Osteocyte (in vitro differentiated cells): ENCODE measurements around the gene ABI3BP. TPM values are rescaled to one million over a fixed set of nuclear protein-coding genes. Genes with fewer than 3 reads are reported as not detected.

Experiments
- DNase-seq: peaks from one replicate; pipeline ENCODE4 v3.0.0; 2021; ENCODE audit warnings: mixed read lengths; ENCODE audit not compliant: unreplicated experiment; ENCODE audit errors: extremely low spot score
- H3K27ac Mint-ChIP-seq: one replicate; pipeline ENCODE4 v1.8.0; 2021; ENCODE audit warnings: mild to moderate bottlenecking, mixed read lengths; ENCODE audit not compliant: unreplicated experiment
- H3K27me3 Mint-ChIP-seq: one replicate; pipeline ENCODE4 v1.8.0; 2021; ENCODE audit warnings: mixed read lengths; ENCODE audit not compliant: unreplicated experiment
- H3K36me3 Mint-ChIP-seq: one replicate; pipeline ENCODE4 v1.8.0; 2021; ENCODE audit warnings: mixed read lengths; ENCODE audit not compliant: unreplicated experiment
- H3K4me1 Mint-ChIP-seq: one replicate; pipeline ENCODE4 v1.8.0; 2021; ENCODE audit warnings: mixed read lengths; ENCODE audit not compliant: unreplicated experiment
- H3K4me3 Mint-ChIP-seq: one replicate; pipeline ENCODE4 v1.8.0; 2021; ENCODE audit warnings: mild to moderate bottlenecking, moderate library complexity, mixed read lengths; ENCODE audit not compliant: unreplicated experiment
- H3K9me3 Mint-ChIP-seq: one replicate; pipeline ENCODE4 v1.8.0; 2021; ENCODE audit warnings: mixed read lengths; ENCODE audit not compliant: unreplicated experiment
- total RNA-seq: library from RNA; stranded (reverse); gene quantifications from 2 replicates; pipeline ENCODE4 v1.2.1, GENCODE V29; 2021
- TF ChIP-seq, protein P1 (sequence below): fragments of 200-600 bp; sonication (generic); IDR thresholded peaks from 2 replicates; pipeline ENCODE4 v1.5.0; 2021; ENCODE audit warnings: antibody characterized with exemption, mild to moderate bottlenecking, moderate library complexity

Gene ABI3BP
- total RNA-seq, 1 donor from 2014 or later, result 157 TPM

DNA sequence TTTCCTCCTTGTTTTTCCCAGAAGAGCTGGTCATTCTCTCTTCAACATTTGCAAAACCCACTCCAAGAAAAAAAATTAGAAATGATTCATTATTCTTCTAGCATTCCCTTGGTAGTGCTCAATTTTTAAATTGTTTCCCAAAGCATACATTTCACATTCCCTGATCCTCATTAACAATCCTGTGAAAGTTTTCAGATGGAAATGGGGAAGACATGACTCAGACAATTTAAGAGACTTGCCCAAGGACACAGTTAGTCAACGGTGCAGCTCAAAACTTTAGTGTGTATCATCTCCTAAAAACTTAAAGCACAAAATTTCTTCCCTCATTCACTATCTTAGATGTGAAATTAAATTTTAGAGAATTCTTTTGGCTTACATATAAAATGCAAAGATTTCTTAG is 17.1 kb upstream of the ABI3BP start:
- peak overlapping the region; percentile 82 for H3K27ac Mint-ChIP-seq
- peaks cover 12% of the 10 kb centered on the region for H3K36me3 Mint-ChIP-seq
- no peak overlapping the region for H3K4me3 Mint-ChIP-seq
- H3K27me3 Mint-ChIP-seq, result no peaks in the 10 kb centered on the region
- H3K9me3 Mint-ChIP-seq, result peaks cover 19% of the 10 kb centered on the region
- TF ChIP-seq, protein P1, sequence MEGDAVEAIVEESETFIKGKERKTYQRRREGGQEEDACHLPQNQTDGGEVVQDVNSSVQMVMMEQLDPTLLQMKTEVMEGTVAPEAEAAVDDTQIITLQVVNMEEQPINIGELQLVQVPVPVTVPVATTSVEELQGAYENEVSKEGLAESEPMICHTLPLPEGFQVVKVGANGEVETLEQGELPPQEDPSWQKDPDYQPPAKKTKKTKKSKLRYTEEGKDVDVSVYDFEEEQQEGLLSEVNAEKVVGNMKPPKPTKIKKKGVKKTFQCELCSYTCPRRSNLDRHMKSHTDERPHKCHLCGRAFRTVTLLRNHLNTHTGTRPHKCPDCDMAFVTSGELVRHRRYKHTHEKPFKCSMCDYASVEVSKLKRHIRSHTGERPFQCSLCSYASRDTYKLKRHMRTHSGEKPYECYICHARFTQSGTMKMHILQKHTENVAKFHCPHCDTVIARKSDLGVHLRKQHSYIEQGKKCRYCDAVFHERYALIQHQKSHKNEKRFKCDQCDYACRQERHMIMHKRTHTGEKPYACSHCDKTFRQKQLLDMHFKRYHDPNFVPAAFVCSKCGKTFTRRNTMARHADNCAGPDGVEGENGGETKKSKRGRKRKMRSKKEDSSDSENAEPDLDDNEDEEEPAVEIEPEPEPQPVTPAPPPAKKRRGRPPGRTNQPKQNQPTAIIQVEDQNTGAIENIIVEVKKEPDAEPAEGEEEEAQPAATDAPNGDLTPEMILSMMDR, result no peak
- peaks cover 40% of the 10 kb centered on the region for H3K4me1 Mint-ChIP-seq
- DNase-seq, result no peak

DNA sequence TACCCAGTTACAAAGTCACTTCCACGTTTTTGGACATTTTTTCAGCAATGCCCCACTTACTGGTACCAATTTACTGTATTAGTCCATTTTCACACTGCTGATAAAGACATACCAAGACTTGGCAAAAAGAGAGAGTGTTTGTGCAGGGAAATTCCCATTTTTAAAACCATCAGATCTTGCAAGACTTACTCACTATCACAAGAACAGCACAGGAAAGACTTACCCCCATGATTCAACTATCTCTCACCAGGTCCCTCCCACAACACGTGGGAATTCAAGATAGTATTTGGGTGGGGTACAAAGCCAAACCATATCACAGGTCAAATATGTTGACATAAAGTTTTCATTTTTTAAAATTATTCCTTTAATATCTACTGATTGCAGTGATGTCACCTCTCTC is 16.2 kb upstream of the ABI3BP start:
- TF ChIP-seq, protein P1, result no peak
- Mint-ChIP-seq H3K27ac (peak overlapping the region; percentile 82), H3K27me3 (no peaks in the 10 kb centered on the region), H3K36me3 (peaks cover 12% of the 10 kb centered on the region), H3K9me3 (peaks cover 19% of the 10 kb centered on the region), H3K4me3 (no peak overlapping the region), H3K4me1 (peaks cover 31% of the 10 kb centered on the region)
- no peak for DNase-seq

DNA sequence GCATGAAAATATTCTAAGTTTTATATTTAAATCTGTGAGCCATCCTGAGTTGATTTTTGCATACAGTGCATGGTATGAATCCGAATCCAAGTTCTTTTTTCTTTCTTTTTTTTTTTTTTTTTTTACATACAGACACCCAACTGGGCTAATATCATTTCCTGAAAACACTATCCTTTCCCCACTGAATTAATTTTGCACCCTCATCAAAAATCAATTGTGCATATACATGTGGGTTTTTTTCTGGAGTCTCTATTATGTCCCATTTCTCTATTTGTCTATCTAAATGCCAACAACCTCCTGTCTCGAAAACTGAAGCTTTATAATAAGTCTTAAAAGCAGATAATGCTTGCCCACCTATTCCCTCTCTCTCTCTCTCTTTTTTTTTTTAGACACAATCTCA is 5.9 kb upstream of the ABI3BP start:
- Mint-ChIP-seq H3K27me3 (no peaks in the 10 kb centered on the region), H3K36me3 (no peaks in the 10 kb centered on the region), H3K9me3 (peaks cover 7% of the 10 kb centered on the region), H3K4me1 (peaks cover 7% of the 10 kb centered on the region), H3K4me3 (no peak overlapping the region), H3K27ac (no peak overlapping the region)
- DNase-seq, result no peak
- TF ChIP-seq, protein P1, result no peak

DNA sequence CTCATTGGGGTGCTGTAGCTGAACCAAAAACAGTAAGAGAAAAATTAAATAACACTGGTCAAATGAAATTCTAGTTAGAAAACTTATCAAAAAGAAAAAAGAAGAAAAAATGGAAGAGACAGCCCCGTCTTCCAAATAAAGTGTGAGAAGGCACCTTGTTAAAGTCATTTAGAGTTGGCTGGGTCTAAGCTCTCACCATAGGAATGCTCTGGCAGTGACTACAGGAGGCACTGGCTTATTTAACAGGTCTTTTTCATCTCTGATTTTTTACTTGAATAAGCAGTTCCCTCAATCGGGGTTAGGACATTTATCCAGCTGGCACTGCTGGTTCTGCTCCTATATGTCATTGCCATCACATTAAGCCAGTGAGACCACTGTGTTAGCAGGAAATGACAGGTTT is 1.6 kb upstream of the ABI3BP start:
- H3K27me3 Mint-ChIP-seq, result no peaks in the 10 kb centered on the region
- TF ChIP-seq, protein P1, result no peak
- no peaks in the 10 kb centered on the region for H3K9me3 Mint-ChIP-seq
- H3K27ac Mint-ChIP-seq, result no peak overlapping the region
- H3K4me3 Mint-ChIP-seq, result no peak overlapping the region
- no peak for DNase-seq
- no peaks in the 10 kb centered on the region for H3K36me3 Mint-ChIP-seq
- peaks cover 42% of the 10 kb centered on the region for H3K4me1 Mint-ChIP-seq

DNA sequence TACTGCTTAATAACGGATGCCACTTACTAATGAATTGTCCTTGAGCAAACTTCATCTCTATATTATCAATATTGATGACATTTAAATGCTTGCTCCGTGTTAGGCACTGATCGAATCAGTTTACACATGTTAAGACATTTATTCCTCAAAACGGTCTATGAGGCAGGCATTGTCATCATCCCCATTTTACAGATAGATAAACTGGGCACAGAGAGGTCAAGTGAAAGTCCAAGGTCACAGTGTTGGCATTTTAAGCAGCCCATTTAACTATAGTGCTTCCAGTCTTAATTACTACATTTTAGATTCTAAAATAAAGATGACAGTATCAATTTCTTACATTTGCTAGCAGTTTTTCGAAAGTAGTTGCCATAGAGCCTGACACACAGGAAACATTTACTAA is 966 bp upstream of the ABI3BP start:
- Mint-ChIP-seq H3K9me3 (no peaks in the 10 kb centered on the region), H3K27ac (peak overlapping the region; percentile 90), H3K27me3 (no peaks in the 10 kb centered on the region), H3K4me1 (peaks cover 48% of the 10 kb centered on the region), H3K36me3 (no peaks in the 10 kb centered on the region), H3K4me3 (no peak overlapping the region)
- DNase-seq, result no peak
- TF ChIP-seq, protein P1, result no peak
